Measurements from ENCODE around the gene CTSZ. TPM values are rescaled to one million over a fixed set of nuclear protein-coding genes. Genes with fewer than 3 reads are reported as not detected.
A peak's percentile ranks its signal among the peaks of the same experiment; 100 is the strongest.

CTSZ gene
- total RNA-seq, 2 donors from 2014 or later, result 242 to 436 TPM

GRCh38 chr20:59032023-59032712 is 25.1 kb upstream of the CTSZ start, which contains the start of gene ATP5F1E:
Gene ATP5F1E, minus strand, starts transcription at chr20:59032335. Its CDS starts 84 bp downstream, at chr20:59032251.
- peaks cover 21% of the 10 kb centered on the region for H3K36me3 ChIP-seq
- peaks cover 28 to 50% of the 10 kb centered on the region in 2 donors for H3K4me1 ChIP-seq (ENCODE audit: control insufficient read depth in 1 of 2, low read depth in 2 of 2)
- no peaks in the 10 kb centered on the region for H3K27me3 ChIP-seq (replicated peaks; ENCODE audit: insufficient read depth)
- H3K4me3 ChIP-seq, result peak within 1 kb of the TSS; percentile 88
- no peaks in the 10 kb centered on the region for H3K9me3 ChIP-seq
- ATAC-seq (ENCODE audit: insufficient number of reproducible peaks, low FRiP score, low read depth) (peak; percentile 93), DNase-seq (ENCODE audit: low spot score) (peak; percentile 83)
- TF ChIP-seq, protein P1, sequence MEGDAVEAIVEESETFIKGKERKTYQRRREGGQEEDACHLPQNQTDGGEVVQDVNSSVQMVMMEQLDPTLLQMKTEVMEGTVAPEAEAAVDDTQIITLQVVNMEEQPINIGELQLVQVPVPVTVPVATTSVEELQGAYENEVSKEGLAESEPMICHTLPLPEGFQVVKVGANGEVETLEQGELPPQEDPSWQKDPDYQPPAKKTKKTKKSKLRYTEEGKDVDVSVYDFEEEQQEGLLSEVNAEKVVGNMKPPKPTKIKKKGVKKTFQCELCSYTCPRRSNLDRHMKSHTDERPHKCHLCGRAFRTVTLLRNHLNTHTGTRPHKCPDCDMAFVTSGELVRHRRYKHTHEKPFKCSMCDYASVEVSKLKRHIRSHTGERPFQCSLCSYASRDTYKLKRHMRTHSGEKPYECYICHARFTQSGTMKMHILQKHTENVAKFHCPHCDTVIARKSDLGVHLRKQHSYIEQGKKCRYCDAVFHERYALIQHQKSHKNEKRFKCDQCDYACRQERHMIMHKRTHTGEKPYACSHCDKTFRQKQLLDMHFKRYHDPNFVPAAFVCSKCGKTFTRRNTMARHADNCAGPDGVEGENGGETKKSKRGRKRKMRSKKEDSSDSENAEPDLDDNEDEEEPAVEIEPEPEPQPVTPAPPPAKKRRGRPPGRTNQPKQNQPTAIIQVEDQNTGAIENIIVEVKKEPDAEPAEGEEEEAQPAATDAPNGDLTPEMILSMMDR (IDR thresholded peaks at IDR 0.05), result no peak
- H3K27ac ChIP-seq, result peak within 1 kb of the TSS; percentile 76 to 81

GRCh38 chr20:59031564-59032022 is 24.5 kb upstream of the CTSZ start:
- H3K36me3 ChIP-seq, result peaks cover 21% of the 10 kb centered on the region
- no peak for DNase-seq (ENCODE audit: low spot score)
- TF ChIP-seq, protein P1 (IDR thresholded peaks at IDR 0.05), result no peak
- H3K4me3 ChIP-seq, result peak overlapping the region; percentile 88
- H3K9me3 ChIP-seq, result no peaks in the 10 kb centered on the region
- H3K4me1 ChIP-seq (ENCODE audit: control insufficient read depth in 1 of 2, low read depth in 2 of 2), result peaks cover 28 to 52% of the 10 kb centered on the region in 2 donors
- no peaks in the 10 kb centered on the region for H3K27me3 ChIP-seq (replicated peaks; ENCODE audit: insufficient read depth)
- peak overlapping the region; percentile 76 to 81 for H3K27ac ChIP-seq
- no peak for ATAC-seq (ENCODE audit: insufficient number of reproducible peaks, low FRiP score, low read depth)

GRCh38 chr20:59030911-59031563 is 24.0 kb upstream of the CTSZ start:
- H3K9me3 ChIP-seq, result no peaks in the 10 kb centered on the region
- no peak overlapping the region for H3K27ac ChIP-seq
- H3K27me3 ChIP-seq (replicated peaks; ENCODE audit: insufficient read depth), result no peaks in the 10 kb centered on the region
- H3K36me3 ChIP-seq, result peaks cover 23% of the 10 kb centered on the region
- peak overlapping the region; percentile 88 for H3K4me3 ChIP-seq
- peaks cover 28 to 52% of the 10 kb centered on the region in 2 donors for H3K4me1 ChIP-seq (ENCODE audit: control insufficient read depth in 1 of 2, low read depth in 2 of 2)
- TF ChIP-seq, protein P1 (IDR thresholded peaks at IDR 0.05), result no peak
- ATAC-seq (ENCODE audit: insufficient number of reproducible peaks, low FRiP score, low read depth) (no peak), DNase-seq (ENCODE audit: low spot score) (no peak)

DNA sequence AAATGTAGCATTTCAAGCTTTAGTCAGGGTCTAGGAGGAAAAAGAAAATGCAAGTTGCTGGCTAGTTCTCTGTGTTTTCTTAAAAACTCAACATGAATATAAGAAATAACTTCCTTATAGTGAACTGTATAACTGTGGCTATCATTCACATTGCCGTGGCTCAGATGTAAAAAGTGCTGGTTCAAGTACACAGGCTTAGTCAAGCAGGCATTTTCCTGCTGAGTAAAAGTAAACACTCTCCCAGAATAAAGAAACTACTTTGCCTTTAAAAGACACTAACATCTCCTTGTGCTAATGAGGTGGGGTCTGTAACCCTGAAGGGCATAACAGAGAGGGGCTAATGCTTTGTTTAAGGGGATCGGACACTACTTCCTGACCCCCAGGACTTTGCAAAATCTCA is 21.8 kb upstream of the CTSZ start:
- peak overlapping the region; percentile 22 for H3K4me3 ChIP-seq
- H3K4me1 ChIP-seq (ENCODE audit: control insufficient read depth in 1 of 2, low read depth in 2 of 2), result peaks cover 28 to 52% of the 10 kb centered on the region in 2 donors
- no peak overlapping the region for H3K27ac ChIP-seq

More for the DNA sequence above, 21.8 kb upstream of the CTSZ start:
- H3K9me3 ChIP-seq, result no peaks in the 10 kb centered on the region
- H3K36me3 ChIP-seq, result peaks cover 26% of the 10 kb centered on the region
- H3K27me3 ChIP-seq (replicated peaks; ENCODE audit: insufficient read depth), result no peaks in the 10 kb centered on the region
- TF ChIP-seq, protein P1 (IDR thresholded peaks at IDR 0.05), result no peak
- no peak for DNase-seq (ENCODE audit: low spot score)
- no peak for ATAC-seq (ENCODE audit: insufficient number of reproducible peaks, low FRiP score, low read depth)

Data from thoracic aorta (tissue), 2 donors.